SK-N-MC (cell line): ENCODE data around the gene ARHGAP18.

ENCODE experiments used
- DNase-seq: peaks from one replicate; pipeline ENCODE4 v3.0.0-alpha.2; 2011; ENCODE audit warnings: low read depth, low spot score
- H3K27ac ChIP-seq: fragments of 200-600 bp; sonication (generic); 2 replicates; pipeline ENCODE4 v1.5.1; 2016; ENCODE audit warnings: mixed run types
- H3K36me3 ChIP-seq: fragments of 200-600 bp; sonication (generic); 2 replicates; pipeline ENCODE4 v1.6.1; 2017; ENCODE audit warnings: antibody characterized with exemption, low read length, mixed read lengths; ENCODE audit not compliant: insufficient read depth
- H3K4me3 ChIP-seq: fragments of 200-600 bp; sonication (generic); 2 replicates; pipeline ENCODE4 v1.5.1; 2016
- H3K9ac ChIP-seq: fragments of 200-600 bp; sonication (generic); 2 replicates; pipeline ENCODE4 v1.8.0; 2017; ENCODE audit warnings: mixed run types, mixed read lengths; ENCODE audit not compliant: insufficient read length
- H3K9me3 ChIP-seq: fragments of 200-600 bp; sonication (generic); 2 replicates; pipeline ENCODE4 v1.6.1; 2017; ENCODE audit warnings: low read depth, mild to moderate bottlenecking, antibody characterized with exemption, low read length, moderate library complexity, mixed read lengths
- EZH2 ChIP-seq: fragments of 200-600 bp; sonication (generic); IDR thresholded peaks from one replicate; pipeline ENCODE4 v1.6.1; 2017; ENCODE audit warnings: antibody characterized with exemption
- FOXP2 ChIP-seq: optimal IDR thresholded peaks from 2 replicates; pipeline ENCODE3; 2011; ENCODE audit warnings: mild to moderate bottlenecking, moderate library complexity; ENCODE audit not compliant: insufficient read depth; ENCODE audit errors: extremely low read length, control extremely low read depth
- POLR2AphosphoS5 ChIP-seq: IDR thresholded peaks from 2 replicates; pipeline ENCODE4 v1.6.1; 2012; ENCODE audit warnings: mild to moderate bottlenecking, low read depth, low read length, borderline replicate concordance

The ARHGAP18 gene

GRCh38 chr6:129710450-129711270 lies 683 bp upstream of the ARHGAP18 start:
- H3K4me3 ChIP-seq = peak overlapping the region; percentile 86
- TF ChIP-seq POLR2AphosphoS5 = no peak
- no peak for TF ChIP-seq FOXP2
- no peak for TF ChIP-seq EZH2
- no peaks in the 10 kb centered on the region for H3K36me3 ChIP-seq
- H3K9ac ChIP-seq = peak overlapping the region; percentile 70
- H3K27ac ChIP-seq = peak overlapping the region; percentile 76; the same call in 1 of the 2 replicates
- no peaks in the 10 kb centered on the region for H3K9me3 ChIP-seq
- DNase-seq = no peak

GRCh38 chr6:129709196-129709768 lies 695 bp downstream of the ARHGAP18 start:
- Histone ChIP-seq H3K27ac (peak overlapping the region; percentile 76; the same call in 1 of the 2 replicates), H3K36me3 (no peaks in the 10 kb centered on the region), H3K4me3 (peak overlapping the region; percentile 86), H3K9me3 (no peaks in the 10 kb centered on the region), H3K9ac (peak overlapping the region; percentile 70)
- no peak for DNase-seq
- TF ChIP-seq FOXP2 (no peak), EZH2 (no peak), POLR2AphosphoS5 (no peak)

- H3K9ac ChIP-seq = peak overlapping the region; percentile 70
- TF ChIP-seq FOXP2 (no peak), POLR2AphosphoS5 (no peak), EZH2 (no peak)
- peak overlapping the region; percentile 76; the same call in 1 of the 2 replicates for H3K27ac ChIP-seq
- H3K9me3 ChIP-seq = no peaks in the 10 kb centered on the region
- peak overlapping the region; percentile 86 for H3K4me3 ChIP-seq
- no peaks in the 10 kb centered on the region for H3K36me3 ChIP-seq
- no peak for DNase-seq
These were observed 1.3 kb downstream of the ARHGAP18 start for GRCh38 chr6:129708496-129709195.

GRCh38 chr6:129707882-129708495 lies 2.0 kb downstream of the ARHGAP18 start:
- Histone ChIP-seq H3K9me3 (no peaks in the 10 kb centered on the region), H3K36me3 (no peaks in the 10 kb centered on the region), H3K27ac (no peak overlapping the region), H3K9ac (no peak overlapping the region), H3K4me3 (no peak overlapping the region; the same call in 1 of the 2 replicates)
- no peak for DNase-seq
- no peak for TF ChIP-seq FOXP2
- TF ChIP-seq EZH2 = no peak
- TF ChIP-seq POLR2AphosphoS5 = no peak

GRCh38 chr6:129707028-129707427 lies 2.9 kb downstream of the ARHGAP18 start:
- H3K4me3 ChIP-seq = no peak overlapping the region
- no peak for DNase-seq
- no peaks in the 10 kb centered on the region for H3K9me3 ChIP-seq
- TF ChIP-seq POLR2AphosphoS5 (no peak), EZH2 (no peak), FOXP2 (no peak)
- no peaks in the 10 kb centered on the region for H3K36me3 ChIP-seq
- H3K27ac ChIP-seq = no peak overlapping the region
- no peak overlapping the region for H3K9ac ChIP-seq

- Histone ChIP-seq H3K4me3 (no peak overlapping the region), H3K36me3 (no peaks in the 10 kb centered on the region), H3K9ac (no peak overlapping the region), H3K27ac (no peak overlapping the region), H3K9me3 (no peaks in the 10 kb centered on the region)
- no peak for DNase-seq
- TF ChIP-seq EZH2 = no peak
- TF ChIP-seq FOXP2 = no peak
- no peak for TF ChIP-seq POLR2AphosphoS5
These were observed 4.8 kb downstream of the ARHGAP18 start for GRCh38 chr6:129705212-129705611.

- TF ChIP-seq FOXP2 = no peak
- no peak for TF ChIP-seq EZH2
- no peak for TF ChIP-seq POLR2AphosphoS5
- Histone ChIP-seq H3K9me3 (no peaks in the 10 kb centered on the region), H3K9ac (no peak overlapping the region), H3K27ac (no peak overlapping the region), H3K36me3 (no peaks in the 10 kb centered on the region), H3K4me3 (no peak overlapping the region)
- no peak for DNase-seq
These were observed 5.3 kb downstream of the ARHGAP18 start for GRCh38 chr6:129704708-129705107.

GRCh38 chr6:129701721-129702455 lies 8.1 kb downstream of the ARHGAP18 start:
- Histone ChIP-seq H3K4me3 (no peak overlapping the region), H3K27ac (no peak overlapping the region)

More at GRCh38 chr6:129701721-129702455, 8.1 kb downstream of the ARHGAP18 start:
- no peak for DNase-seq
- TF ChIP-seq FOXP2 = no peak
- no peak for TF ChIP-seq POLR2AphosphoS5
- no peak for TF ChIP-seq EZH2
- Histone ChIP-seq H3K36me3 (no peaks in the 10 kb centered on the region), H3K9ac (no peak overlapping the region), H3K9me3 (no peaks in the 10 kb centered on the region)
